HG02610 (cell line): ENCODE measurements around the gene CTSK.
"Not testable (repeated sequence)": the region's sequence is repeated elsewhere in the genome, so short reads cannot be mapped to it uniquely, and the experiment has no call there.

ENCODE experiments used
- ATAC-seq: cut with Tn5 transposase; IDR thresholded peaks from one replicate; pipeline ENCODE4 v1.9.1; 2021; ENCODE audit warnings: mild to moderate bottlenecking, moderate library complexity; ENCODE audit not compliant: unreplicated experiment

Gene CTSK

GRCh38 chr1:150807249-150808023 is 624 bp downstream of the CTSK start:
- ATAC-seq = no peak

- ATAC-seq = no peak
Measured at GRCh38 chr1:150805899-150806298, 2.2 kb downstream of the CTSK start.

- ATAC-seq = no peak
Measured at GRCh38 chr1:150804671-150805070, 3.4 kb downstream of the CTSK start.

- ATAC-seq = no peak
Measured at GRCh38 chr1:150799089-150799488, 9.0 kb downstream of the CTSK start.

GRCh38 chr1:150798525-150798924 is 9.5 kb downstream of the CTSK start:
- no peak for ATAC-seq

GRCh38 chr1:150796374-150796773 is 11.7 kb downstream of the CTSK start:
- ATAC-seq = no peak

GRCh38 chr1:150793778-150794177 is 14.3 kb downstream of the CTSK start:
- ATAC-seq = not testable (repeated sequence)

- ATAC-seq = no peak
Measured at GRCh38 chr1:150793221-150793620, 14.8 kb downstream of the CTSK start.

GRCh38 chr1:150791585-150791984 is 16.5 kb downstream of the CTSK start:
- ATAC-seq = no peak

GRCh38 chr1:150789396-150789795 is 18.7 kb downstream of the CTSK start:
- no peak for ATAC-seq

- ATAC-seq = no peak
Measured at GRCh38 chr1:150788946-150789345, 19.1 kb downstream of the CTSK start.

- no peak for ATAC-seq
Measured at GRCh38 chr1:150787455-150787854, 20.6 kb downstream of the CTSK start.

GRCh38 chr1:150780510-150780909 is 27.6 kb downstream of the CTSK start:
- ATAC-seq = no peak

- no peak for ATAC-seq
Measured at GRCh38 chr1:150778409-150778808, 29.7 kb downstream of the CTSK start.

- ATAC-seq = no peak
Measured at GRCh38 chr1:150777544-150777943, 30.5 kb downstream of the CTSK start.

GRCh38 chr1:150775931-150776505 is 32.0 kb downstream of the CTSK start:
- ATAC-seq = not testable (repeated sequence)

GRCh38 chr1:150775276-150775675 is 32.8 kb downstream of the CTSK start:
- ATAC-seq = no peak

GRCh38 chr1:150772326-150772725 is 35.7 kb downstream of the CTSK start:
- no peak for ATAC-seq

GRCh38 chr1:150767704-150768103 is 40.4 kb downstream of the CTSK start:
- not testable (repeated sequence) for ATAC-seq

- ATAC-seq = peak; percentile 9
Measured at GRCh38 chr1:150765977-150766301, 42.1 kb downstream of the CTSK start.

GRCh38 chr1:150765296-150765976 is 42.6 kb downstream of the CTSK start, which contains the start of gene CTSS:
Gene CTSS (minus strand): TSS chr1:150765778. CDS start chr1:150764763, 1,015 bp downstream.
- ATAC-seq = peak; percentile 86

- ATAC-seq = peak; percentile 35
Measured at GRCh38 chr1:150764617-150765101, 43.4 kb downstream of the CTSK start.
